CD14-positive monocyte (primary cell): Measurements from ENCODE around the gene CNEP1R1. TPM values are rescaled to one million over a fixed set of nuclear protein-coding genes. Genes with fewer than 3 reads are reported as not detected.

Source experiments
- DNase-seq, 3 donors: peaks; one replicate each; pipeline ENCODE4 v3.0.0-alpha.2; 2011 to 2022
- H2AFZ ChIP-seq: 2 replicates; pipeline ENCODE4 v1.6.0; 2012; ENCODE audit warnings: mild to moderate bottlenecking, low read depth, low read length, inconsistent platforms; ENCODE audit not compliant: insufficient read depth, poor library complexity, severe bottlenecking
- H3K27ac ChIP-seq, 2 donors: 1 replicate in 1 of 2; 2 replicates in 1 of 2; pipeline ENCODE4 v1.5.1; 2012 to 2013; ENCODE audit warnings: low read length in 2 of 2, control low read depth in 1 of 2, inconsistent platforms in 1 of 2, low read depth in 1 of 2, mild to moderate bottlenecking in 1 of 2
- H3K27me3 ChIP-seq, 2 donors: one replicate each; pipeline versions ENCODE4 v1.6.0 to v1.6.1; 2011 to 2013; ENCODE audit warnings: low read length in 2 of 2; ENCODE audit not compliant: control insufficient read depth in 2 of 2, insufficient read depth in 2 of 2
- H3K36me3 ChIP-seq, 2 donors: replicated peaks in 1 of 2; 1 replicate in 1 of 2; 2 replicates in 1 of 2; pipeline versions ENCODE4 v1.5.1 to v1.6.1; 2012 to 2013; ENCODE audit warnings: low read length in 2 of 2, control low read depth in 1 of 2, inconsistent platforms in 1 of 2, mild to moderate bottlenecking in 1 of 2; ENCODE audit not compliant: insufficient read depth in 2 of 2, control insufficient read depth in 1 of 2
- H3K4me1 ChIP-seq, 2 donors: 1 replicate in 1 of 2; 2 replicates in 1 of 2; pipeline versions ENCODE4 v1.5.1 to v1.6.1; 2012 to 2013; ENCODE audit warnings: low read length in 2 of 2, control low read depth in 1 of 2, inconsistent platforms in 1 of 2, mild to moderate bottlenecking in 1 of 2, moderate library complexity in 1 of 2; ENCODE audit not compliant: insufficient read depth in 2 of 2, control insufficient read depth in 1 of 2
- H3K4me2 ChIP-seq: replicated peaks from 2 replicates; pipeline ENCODE3; 2012; ENCODE audit warnings: low read length, moderate library complexity, mild to moderate bottlenecking; ENCODE audit not compliant: poor library complexity, severe bottlenecking; ENCODE audit errors: extremely low read depth
- H3K4me3 ChIP-seq, 3 experiments: fragments of 200-600 bp in 1 of 3; sonication (generic) in 1 of 3; replicated peaks in 1 of 3; 1 replicate in 2 of 3; 2 replicates in 1 of 3; pipeline ENCODE4 v1.5.1; 2011 to 2013; ENCODE audit warnings: low read length in 3 of 3, mild to moderate bottlenecking in 3 of 3, control low read depth in 2 of 3, low read depth in 2 of 3, inconsistent platforms in 1 of 3, moderate library complexity in 1 of 3
- H3K79me2 ChIP-seq: 2 replicates; pipeline ENCODE4 v1.6.0; 2012; ENCODE audit warnings: mild to moderate bottlenecking, control low read depth, inconsistent platforms, low read length, moderate library complexity; ENCODE audit not compliant: insufficient read depth
- H3K9ac ChIP-seq: 2 replicates; pipeline ENCODE4 v1.6.0; 2017; ENCODE audit warnings: low read length, mild to moderate bottlenecking; ENCODE audit not compliant: insufficient read depth, poor library complexity, severe bottlenecking
- H3K9me3 ChIP-seq, 2 donors: replicated peaks in 1 of 2; 1 replicate in 1 of 2; 2 replicates in 1 of 2; pipeline versions ENCODE4 v1.5.1 to v1.6.1; 2012 to 2013; ENCODE audit warnings: low read length in 2 of 2, control low read depth in 1 of 2; ENCODE audit not compliant: control insufficient read depth in 1 of 2, insufficient read depth in 1 of 2
- H4K20me1 ChIP-seq: 2 replicates; pipeline ENCODE4 v1.6.0; 2012; ENCODE audit warnings: mild to moderate bottlenecking, low read length, control low read depth, moderate library complexity; ENCODE audit not compliant: insufficient read depth
- H3K27ac Mint-ChIP-seq, 7 donors: one replicate each; pipeline ENCODE4 v1.8.0; 2020; ENCODE audit warnings: mild to moderate bottlenecking in 7 of 7, mixed read lengths in 7 of 7, moderate library complexity in 6 of 7, inconsistent platforms in 2 of 7
- H3K27me3 Mint-ChIP-seq, 3 donors: one replicate each; pipeline ENCODE4 v1.8.0; 2021 to 2022; ENCODE audit warnings: low read depth in 3 of 3, mild to moderate bottlenecking in 3 of 3, mixed read lengths in 3 of 3, moderate library complexity in 3 of 3, inconsistent platforms in 1 of 3
- H3K36me3 Mint-ChIP-seq, 2 donors: one replicate each; pipeline ENCODE4 v1.8.0; 2020; ENCODE audit warnings: mixed read lengths in 2 of 2, inconsistent platforms in 1 of 2, mild to moderate bottlenecking in 1 of 2
- H3K4me1 Mint-ChIP-seq: one replicate; pipeline ENCODE4 v1.8.0; 2020; ENCODE audit warnings: mild to moderate bottlenecking, mixed read lengths
- H3K4me3 Mint-ChIP-seq, 2 donors: one replicate each; pipeline ENCODE4 v1.8.0; 2020; ENCODE audit warnings: mild to moderate bottlenecking in 2 of 2, mixed read lengths in 2 of 2, moderate library complexity in 1 of 2
- H3K9me3 Mint-ChIP-seq, 7 donors: one replicate each; pipeline ENCODE4 v1.8.0; 2020 to 2022; ENCODE audit warnings: mixed read lengths in 7 of 7, mild to moderate bottlenecking in 6 of 7, moderate library complexity in 6 of 7, inconsistent platforms in 2 of 7
- WGBS: methylation state at CpG from one replicate; pipeline ENCODE4 v1.1.5; 2013; ENCODE audit warnings: missing lambda C conversion rate; ENCODE audit not compliant: insufficient coverage; 5-methylcytosine and 5-hydroxymethylcytosine counted together
- intact Hi-C, 2 donors: fragments of 100-400 bp; cut with micrococcal nuclease; formaldehyde crosslinking; loops; one replicate each; pipeline versions ENCODE4 v1.15.0 to v1.15.1; 2023
- polyA plus RNA-seq, 3 donors: library from polyadenylated mRNA; depleted of rRNA in 1 of 3; unstranded in 2 of 3; stranded (reverse) in 1 of 3; fragments of 300-500 nt in 2 of 3; fragments of >200 nt in 1 of 3; fragmentation: Illumina TruSeq in 2 of 3; gene quantifications; 1 replicate in 2 of 3; 2 replicates in 1 of 3; pipeline ENCODE4 v1.2.3, GENCODE V29; 2012 to 2021
- TF ChIP-seq, protein P1 (sequence below): fragments of 200-600 bp; IDR thresholded peaks from one replicate; pipeline ENCODE4 v1.8.0; 2022; ENCODE audit warnings: antibody characterized with exemption, mild to moderate bottlenecking

The CNEP1R1 gene
- polyA plus RNA-seq, 3 donors: 13.7 to 49.6 (median 19.3) TPM

DNA sequence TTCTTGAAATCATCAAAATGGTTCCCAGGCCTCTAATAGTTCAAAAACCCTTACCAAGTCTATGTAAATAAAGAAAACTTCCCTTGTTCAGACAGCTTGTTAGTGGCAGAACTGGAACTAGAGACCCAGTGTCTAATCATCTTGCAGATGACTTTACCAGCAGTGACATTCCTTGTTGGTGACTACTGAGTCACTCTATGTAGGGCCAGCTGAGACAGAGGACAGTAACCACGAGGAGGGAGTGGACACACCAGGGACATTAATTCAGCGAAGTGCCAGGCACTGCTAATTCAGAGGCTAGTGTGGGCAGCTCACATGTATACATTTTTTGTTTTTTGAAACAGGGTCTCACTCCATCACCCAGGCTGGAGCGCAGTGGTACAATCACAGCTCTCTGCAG lies 34.6 kb downstream of the CNEP1R1 start:
- no peak overlapping the region for H3K27ac ChIP-seq
- no peaks in the 10 kb centered on the region for H3K36me3 ChIP-seq
- Mint-ChIP-seq H3K4me1 (no peaks in the 10 kb centered on the region), H3K27me3 (peaks cover 2 to 8% (median 4%) of the 10 kb centered on the region in 3 donors), H3K4me3 (no peak overlapping the region), H3K36me3 (peaks cover 1 to 5% of the 10 kb centered on the region in 2 donors), H3K9me3 (peaks cover 10 to 26% (median 19%) of the 10 kb centered on the region in 7 donors), H3K27ac (no peak overlapping the region)
- no peak overlapping the region for H3K4me2 ChIP-seq
- no peaks in the 10 kb centered on the region for H3K79me2 ChIP-seq
- H3K27me3 ChIP-seq: no peaks in the 10 kb centered on the region
- DNase-seq: no peak
- H2AFZ ChIP-seq: no peak overlapping the region
- 97% methylated on average over 3 of the region's 3 CpGs for WGBS
- intact Hi-C loops: no loop called here
- TF ChIP-seq, protein P1, sequence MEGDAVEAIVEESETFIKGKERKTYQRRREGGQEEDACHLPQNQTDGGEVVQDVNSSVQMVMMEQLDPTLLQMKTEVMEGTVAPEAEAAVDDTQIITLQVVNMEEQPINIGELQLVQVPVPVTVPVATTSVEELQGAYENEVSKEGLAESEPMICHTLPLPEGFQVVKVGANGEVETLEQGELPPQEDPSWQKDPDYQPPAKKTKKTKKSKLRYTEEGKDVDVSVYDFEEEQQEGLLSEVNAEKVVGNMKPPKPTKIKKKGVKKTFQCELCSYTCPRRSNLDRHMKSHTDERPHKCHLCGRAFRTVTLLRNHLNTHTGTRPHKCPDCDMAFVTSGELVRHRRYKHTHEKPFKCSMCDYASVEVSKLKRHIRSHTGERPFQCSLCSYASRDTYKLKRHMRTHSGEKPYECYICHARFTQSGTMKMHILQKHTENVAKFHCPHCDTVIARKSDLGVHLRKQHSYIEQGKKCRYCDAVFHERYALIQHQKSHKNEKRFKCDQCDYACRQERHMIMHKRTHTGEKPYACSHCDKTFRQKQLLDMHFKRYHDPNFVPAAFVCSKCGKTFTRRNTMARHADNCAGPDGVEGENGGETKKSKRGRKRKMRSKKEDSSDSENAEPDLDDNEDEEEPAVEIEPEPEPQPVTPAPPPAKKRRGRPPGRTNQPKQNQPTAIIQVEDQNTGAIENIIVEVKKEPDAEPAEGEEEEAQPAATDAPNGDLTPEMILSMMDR: no peak
- H3K9ac ChIP-seq: no peak overlapping the region
- H4K20me1 ChIP-seq: no peaks in the 10 kb centered on the region
- peaks cover 16 to 19% of the 10 kb centered on the region in 2 donors for H3K9me3 ChIP-seq
- no peaks in the 10 kb centered on the region for H3K4me1 ChIP-seq
- no peak overlapping the region for H3K4me3 ChIP-seq

DNA sequence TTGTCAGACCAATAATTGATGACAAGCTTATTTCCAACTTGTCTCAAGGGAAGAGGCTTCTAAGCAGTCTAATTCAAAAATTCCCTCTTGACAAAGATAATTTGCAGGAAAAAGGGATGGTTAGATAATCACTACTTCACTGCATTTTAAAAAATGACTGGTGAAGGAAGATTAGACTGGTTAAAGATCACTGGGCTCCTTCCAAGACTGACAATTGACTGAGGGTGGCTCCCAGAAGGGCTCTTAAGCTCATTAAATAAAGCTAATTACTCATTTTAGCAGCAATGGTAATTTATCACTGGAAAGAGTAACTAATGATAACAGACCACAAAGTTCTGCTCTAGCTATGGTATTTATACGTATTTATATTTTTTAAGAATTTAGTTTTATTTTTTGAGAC lies 36.3 kb downstream of the CNEP1R1 start:
- Mint-ChIP-seq H3K4me1 (peaks cover 4% of the 10 kb centered on the region), H3K4me3 (no peak overlapping the region), H3K27ac (no peak overlapping the region), H3K36me3 (peaks cover 0 to 3% of the 10 kb centered on the region in 2 donors), H3K9me3 (peaks cover 5 to 18% (median 12%) of the 10 kb centered on the region in 7 donors), H3K27me3 (peaks cover 2 to 9% (median 4%) of the 10 kb centered on the region in 3 donors)
- Histone ChIP-seq H2AFZ (no peak overlapping the region), H3K79me2 (peaks cover 4% of the 10 kb centered on the region), H3K9ac (no peak overlapping the region), H3K4me1 (peaks cover under 1 to 4% of the 10 kb centered on the region in 2 donors), H3K27me3 (no peaks in the 10 kb centered on the region), H4K20me1 (peaks cover under 1% of the 10 kb centered on the region), H3K27ac (no peak overlapping the region), H3K4me2 (no peak overlapping the region), H3K36me3 (no peaks in the 10 kb centered on the region), H3K4me3 (no peak overlapping the region), H3K9me3 (peaks cover 6 to 8% of the 10 kb centered on the region in 2 donors)
- TF ChIP-seq, protein P1: no peak
- WGBS: no CpG with 5 or more reads among the region's 1 CpG
- DNase-seq: no peak
- intact Hi-C loops: no loop called here
